SK-N-MC (cell line): Measurements from ENCODE around the gene NPAS1.
"Not testable (repeated sequence)": the region's sequence is repeated elsewhere in the genome, so short reads cannot be mapped to it uniquely, and the experiment has no call there.

Experiments
- DNase-seq: peaks from one replicate; pipeline ENCODE4 v3.0.0-alpha.2; 2011; ENCODE audit warnings: low read depth, low spot score
- H3K27ac ChIP-seq: fragments of 200-600 bp; sonication (generic); 2 replicates; pipeline ENCODE4 v1.5.1; 2016; ENCODE audit warnings: mixed run types
- H3K36me3 ChIP-seq: fragments of 200-600 bp; sonication (generic); 2 replicates; pipeline ENCODE4 v1.6.1; 2017; ENCODE audit warnings: antibody characterized with exemption, low read length, mixed read lengths; ENCODE audit not compliant: insufficient read depth
- H3K4me3 ChIP-seq: fragments of 200-600 bp; sonication (generic); 2 replicates; pipeline ENCODE4 v1.5.1; 2016
- H3K9ac ChIP-seq: fragments of 200-600 bp; sonication (generic); 2 replicates; pipeline ENCODE4 v1.8.0; 2017; ENCODE audit warnings: mixed run types, mixed read lengths; ENCODE audit not compliant: insufficient read length
- H3K9me3 ChIP-seq: fragments of 200-600 bp; sonication (generic); 2 replicates; pipeline ENCODE4 v1.6.1; 2017; ENCODE audit warnings: low read depth, mild to moderate bottlenecking, antibody characterized with exemption, low read length, moderate library complexity, mixed read lengths
- EZH2 ChIP-seq: fragments of 200-600 bp; sonication (generic); IDR thresholded peaks from one replicate; pipeline ENCODE4 v1.6.1; 2017; ENCODE audit warnings: antibody characterized with exemption
- FOXP2 ChIP-seq: optimal IDR thresholded peaks from 2 replicates; pipeline ENCODE3; 2011; ENCODE audit warnings: mild to moderate bottlenecking, moderate library complexity; ENCODE audit not compliant: insufficient read depth; ENCODE audit errors: extremely low read length, control extremely low read depth
- POLR2AphosphoS5 ChIP-seq: IDR thresholded peaks from 2 replicates; pipeline ENCODE4 v1.6.1; 2012; ENCODE audit warnings: mild to moderate bottlenecking, low read depth, low read length, borderline replicate concordance

The NPAS1 gene

GRCh38 chr19:47069795-47070194 is 50.2 kb downstream of the NPAS1 start:
- TF ChIP-seq EZH2 (no peak), FOXP2 (no peak), POLR2AphosphoS5 (no peak)
- peaks cover 40% of the 10 kb centered on the region for H3K36me3 ChIP-seq
- no peak for DNase-seq
- no peaks in the 10 kb centered on the region for H3K9me3 ChIP-seq
- no peak overlapping the region for H3K9ac ChIP-seq
- no peak overlapping the region for H3K4me3 ChIP-seq
- H3K27ac ChIP-seq, result no peak overlapping the region

- no peak overlapping the region for H3K27ac ChIP-seq
- no peak overlapping the region for H3K9ac ChIP-seq
- no peak for TF ChIP-seq FOXP2
- no peak for TF ChIP-seq EZH2
- TF ChIP-seq POLR2AphosphoS5, result no peak
- no peaks in the 10 kb centered on the region for H3K9me3 ChIP-seq
- no peak overlapping the region for H3K4me3 ChIP-seq
- DNase-seq, result no peak
- H3K36me3 ChIP-seq, result peaks cover 36% of the 10 kb centered on the region
Observed at GRCh38 chr19:47070756-47071155, 51.1 kb downstream of the NPAS1 start.

- Histone ChIP-seq H3K4me3 (no peak overlapping the region), H3K9me3 (no peaks in the 10 kb centered on the region), H3K9ac (no peak overlapping the region), H3K36me3 (peaks cover 39% of the 10 kb centered on the region), H3K27ac (no peak overlapping the region)
- no peak for DNase-seq
- TF ChIP-seq EZH2 (no peak), FOXP2 (no peak), POLR2AphosphoS5 (no peak)
Observed at GRCh38 chr19:47071731-47072130, 52.1 kb downstream of the NPAS1 start.

- no peak overlapping the region for H3K9ac ChIP-seq
- no peak for DNase-seq
- no peaks in the 10 kb centered on the region for H3K9me3 ChIP-seq
- no peak overlapping the region for H3K27ac ChIP-seq
- peaks cover 35% of the 10 kb centered on the region for H3K36me3 ChIP-seq
- H3K4me3 ChIP-seq, result no peak overlapping the region
- TF ChIP-seq EZH2 (no peak), POLR2AphosphoS5 (no peak), FOXP2 (no peak)
Observed at GRCh38 chr19:47072323-47072722, 52.7 kb downstream of the NPAS1 start.

- H3K4me3 ChIP-seq, result no peak overlapping the region
- no peak for DNase-seq
- H3K9ac ChIP-seq, result no peak overlapping the region
- no peaks in the 10 kb centered on the region for H3K9me3 ChIP-seq
- TF ChIP-seq EZH2, result no peak
- no peak for TF ChIP-seq POLR2AphosphoS5
- no peak for TF ChIP-seq FOXP2
- peaks cover 36% of the 10 kb centered on the region for H3K36me3 ChIP-seq
- H3K27ac ChIP-seq, result no peak overlapping the region
Observed at GRCh38 chr19:47073574-47073973, 53.9 kb downstream of the NPAS1 start.

GRCh38 chr19:47074621-47075020 is 55.0 kb downstream of the NPAS1 start:
- TF ChIP-seq EZH2 (no peak), POLR2AphosphoS5 (no peak), FOXP2 (no peak)

DNA sequence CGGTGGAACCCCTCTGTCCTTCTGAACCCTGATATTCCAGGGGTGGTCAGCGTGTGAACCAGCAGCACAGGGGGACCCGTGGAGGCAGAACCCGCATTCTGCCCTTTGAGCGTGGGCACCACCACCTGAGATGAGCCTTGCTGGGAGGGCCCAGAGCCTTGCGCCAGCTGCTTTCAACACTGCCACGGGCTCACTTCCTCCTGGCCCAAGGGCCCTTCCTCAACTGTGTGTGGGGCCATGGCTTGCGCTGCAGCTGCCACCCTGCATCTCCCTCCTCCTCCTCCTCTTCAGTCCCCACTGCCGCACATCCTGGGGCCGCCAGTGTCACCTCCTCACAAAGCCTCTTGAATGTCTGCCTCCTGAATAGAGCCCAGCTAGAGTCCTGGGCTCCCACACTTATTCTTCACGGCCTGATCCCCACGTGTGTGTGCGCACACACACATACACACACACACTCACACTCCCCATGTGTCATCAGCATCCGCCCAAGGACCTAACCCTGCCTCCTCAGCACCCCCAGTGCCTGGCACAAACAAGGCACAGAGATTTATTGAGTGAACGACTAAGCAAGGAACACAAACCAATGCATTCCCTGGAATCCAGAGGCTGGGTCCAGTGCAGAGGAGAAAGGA is 55.7 kb downstream of the NPAS1 start:
- H3K36me3 ChIP-seq, result peaks cover 47% of the 10 kb centered on the region
- no peak overlapping the region for H3K27ac ChIP-seq
- H3K9me3 ChIP-seq, result no peaks in the 10 kb centered on the region
- no peak overlapping the region for H3K9ac ChIP-seq
- DNase-seq, result no peak
- no peak overlapping the region for H3K4me3 ChIP-seq
- no peak for TF ChIP-seq EZH2
- no peak for TF ChIP-seq FOXP2
- TF ChIP-seq POLR2AphosphoS5, result no peak

More at GRCh38 chr19:47074621-47075020, 55.0 kb downstream of the NPAS1 start:
- no peaks in the 10 kb centered on the region for H3K9me3 ChIP-seq
- H3K4me3 ChIP-seq, result no peak overlapping the region
- DNase-seq, result no peak
- H3K9ac ChIP-seq, result no peak overlapping the region
- peaks cover 42% of the 10 kb centered on the region for H3K36me3 ChIP-seq
- H3K27ac ChIP-seq, result no peak overlapping the region

GRCh38 chr19:47075941-47076340 is 56.3 kb downstream of the NPAS1 start:
- Histone ChIP-seq H3K9me3 (no peaks in the 10 kb centered on the region), H3K9ac (no peak overlapping the region), H3K27ac (0 out of 2 replicates have a peak overlapping the region, but pooled peaks have one; percentile 31), H3K36me3 (peaks cover 48% of the 10 kb centered on the region), H3K4me3 (no peak overlapping the region)
- TF ChIP-seq FOXP2 (no peak), POLR2AphosphoS5 (no peak), EZH2 (no peak)
- no peak for DNase-seq

DNA sequence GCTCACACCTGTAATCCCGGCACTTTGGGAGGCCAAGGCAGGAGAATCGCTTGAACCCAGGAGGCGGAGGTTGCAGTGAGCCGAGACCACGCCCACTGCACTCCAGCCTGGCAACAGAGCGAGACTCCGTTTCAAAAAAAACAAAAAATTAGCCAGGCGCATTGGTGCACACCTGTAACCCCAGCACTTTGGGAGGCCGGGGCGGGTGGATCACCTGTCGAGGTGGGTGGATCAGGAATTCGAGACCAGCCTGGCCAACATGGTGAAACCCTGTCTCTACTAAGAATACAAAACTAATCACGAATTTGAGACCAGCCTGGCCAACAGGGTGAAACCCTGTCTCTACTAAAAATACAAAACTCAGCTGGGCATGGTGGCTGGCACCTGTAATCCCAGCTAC is 58.7 kb downstream of the NPAS1 start:
- not testable (repeated sequence) for DNase-seq, H3K9ac ChIP-seq, H3K9me3 ChIP-seq, H3K27ac ChIP-seq, H3K4me3 ChIP-seq
- peaks cover 50% of the 10 kb centered on the region for H3K36me3 ChIP-seq
